Fibroblast of lung (primary cell): ENCODE results near the gene TIMM44.

Source experiments
- EZH2 ChIP-seq: IDR thresholded peaks from 2 replicates; pipeline ENCODE4 v1.5.1; 2012; ENCODE audit warnings: low read length, control low read depth, mild to moderate bottlenecking; ENCODE audit errors: missing control alignments
- TF ChIP-seq, protein P1 (sequence below), 2 donors: IDR thresholded peaks in 1 of 2; conservative IDR thresholded peaks in 1 of 2; 1 replicate in 1 of 2; 2 replicates in 1 of 2; pipeline ENCODE4 v1.5.1; 2011 to 2012; ENCODE audit warnings: low read length in 2 of 2, control low read depth in 1 of 2, inconsistent platforms in 1 of 2, low read depth in 1 of 2, mild to moderate bottlenecking in 1 of 2

DNA sequence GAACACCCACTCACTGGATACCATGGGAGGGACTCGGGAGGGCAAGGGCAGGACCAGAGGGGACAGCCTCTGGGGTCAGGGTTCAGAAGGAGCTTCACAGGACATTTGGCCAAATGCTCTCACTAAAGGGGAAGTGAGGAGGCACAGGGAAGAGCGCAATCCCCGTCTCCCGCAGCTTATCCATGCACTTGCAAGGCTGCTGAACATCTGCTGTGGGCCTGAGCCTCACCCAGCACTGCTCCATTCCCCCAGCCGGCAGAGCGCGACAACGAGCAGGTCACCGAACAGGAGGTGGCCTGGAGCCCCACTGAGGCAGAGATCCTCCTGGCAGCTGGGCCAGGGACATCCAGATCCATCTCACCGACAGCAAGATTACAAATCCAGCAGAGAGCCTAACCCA lies 38.6 kb upstream of the TIMM44 start:
- TF ChIP-seq, protein P1, sequence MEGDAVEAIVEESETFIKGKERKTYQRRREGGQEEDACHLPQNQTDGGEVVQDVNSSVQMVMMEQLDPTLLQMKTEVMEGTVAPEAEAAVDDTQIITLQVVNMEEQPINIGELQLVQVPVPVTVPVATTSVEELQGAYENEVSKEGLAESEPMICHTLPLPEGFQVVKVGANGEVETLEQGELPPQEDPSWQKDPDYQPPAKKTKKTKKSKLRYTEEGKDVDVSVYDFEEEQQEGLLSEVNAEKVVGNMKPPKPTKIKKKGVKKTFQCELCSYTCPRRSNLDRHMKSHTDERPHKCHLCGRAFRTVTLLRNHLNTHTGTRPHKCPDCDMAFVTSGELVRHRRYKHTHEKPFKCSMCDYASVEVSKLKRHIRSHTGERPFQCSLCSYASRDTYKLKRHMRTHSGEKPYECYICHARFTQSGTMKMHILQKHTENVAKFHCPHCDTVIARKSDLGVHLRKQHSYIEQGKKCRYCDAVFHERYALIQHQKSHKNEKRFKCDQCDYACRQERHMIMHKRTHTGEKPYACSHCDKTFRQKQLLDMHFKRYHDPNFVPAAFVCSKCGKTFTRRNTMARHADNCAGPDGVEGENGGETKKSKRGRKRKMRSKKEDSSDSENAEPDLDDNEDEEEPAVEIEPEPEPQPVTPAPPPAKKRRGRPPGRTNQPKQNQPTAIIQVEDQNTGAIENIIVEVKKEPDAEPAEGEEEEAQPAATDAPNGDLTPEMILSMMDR (conservative IDR thresholded peaks at IDR 0.05 in 1 of 2, IDR thresholded peaks at IDR 0.05 in 1 of 2; ENCODE audit: low read depth in 1 of 2, low read length in 2 of 2), result no peak
- TF ChIP-seq EZH2, result no peak
